ENCODE results near the gene LGALS9.

LGALS9 gene

DNA sequence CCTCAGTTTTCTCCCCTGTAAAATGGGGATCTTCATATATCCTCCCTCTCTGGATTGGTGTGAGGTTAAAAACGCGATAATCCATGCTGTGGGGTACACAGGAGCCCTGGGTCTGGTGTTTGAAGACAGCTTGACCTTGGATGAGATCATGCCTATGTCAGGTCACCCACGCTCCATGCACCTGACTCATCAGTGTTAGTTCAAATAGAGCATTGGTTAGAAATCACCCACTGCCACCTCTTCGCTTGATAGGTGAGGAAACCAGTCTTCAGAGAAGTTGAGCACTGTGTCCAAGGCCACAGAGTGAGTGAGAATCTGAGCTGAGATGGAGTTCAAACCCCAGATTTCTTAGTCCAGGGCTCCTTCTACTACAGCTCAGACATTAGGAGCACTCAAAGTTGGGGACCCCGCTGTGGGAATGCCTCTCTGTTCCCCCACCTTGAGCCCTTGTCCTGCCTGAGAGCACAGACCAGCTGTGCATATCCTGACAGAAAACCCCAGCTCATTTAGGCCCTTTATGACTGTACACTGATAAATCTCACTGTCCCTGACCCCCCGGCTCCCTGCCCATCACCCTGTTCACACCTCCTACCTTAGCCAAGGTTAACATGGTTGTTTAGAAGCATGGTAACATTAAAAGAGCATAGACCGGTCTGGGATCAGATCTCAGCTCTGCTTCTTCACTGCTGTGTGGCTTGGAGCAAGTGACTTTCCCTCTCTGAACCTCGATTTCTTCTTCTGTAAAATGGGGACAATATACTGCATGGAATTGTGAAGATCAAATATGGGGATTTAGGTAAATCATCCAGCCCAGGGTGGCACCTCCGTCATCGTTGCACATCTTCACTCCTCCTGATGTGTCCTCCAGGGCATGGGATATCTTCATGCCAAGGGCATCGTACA, 22.4 kb upstream of the LGALS9 start:
- H3K4me2 ChIP-seq (ENCODE audit: low read length), result no peak overlapping the region
- TF ChIP-seq, protein P1, sequence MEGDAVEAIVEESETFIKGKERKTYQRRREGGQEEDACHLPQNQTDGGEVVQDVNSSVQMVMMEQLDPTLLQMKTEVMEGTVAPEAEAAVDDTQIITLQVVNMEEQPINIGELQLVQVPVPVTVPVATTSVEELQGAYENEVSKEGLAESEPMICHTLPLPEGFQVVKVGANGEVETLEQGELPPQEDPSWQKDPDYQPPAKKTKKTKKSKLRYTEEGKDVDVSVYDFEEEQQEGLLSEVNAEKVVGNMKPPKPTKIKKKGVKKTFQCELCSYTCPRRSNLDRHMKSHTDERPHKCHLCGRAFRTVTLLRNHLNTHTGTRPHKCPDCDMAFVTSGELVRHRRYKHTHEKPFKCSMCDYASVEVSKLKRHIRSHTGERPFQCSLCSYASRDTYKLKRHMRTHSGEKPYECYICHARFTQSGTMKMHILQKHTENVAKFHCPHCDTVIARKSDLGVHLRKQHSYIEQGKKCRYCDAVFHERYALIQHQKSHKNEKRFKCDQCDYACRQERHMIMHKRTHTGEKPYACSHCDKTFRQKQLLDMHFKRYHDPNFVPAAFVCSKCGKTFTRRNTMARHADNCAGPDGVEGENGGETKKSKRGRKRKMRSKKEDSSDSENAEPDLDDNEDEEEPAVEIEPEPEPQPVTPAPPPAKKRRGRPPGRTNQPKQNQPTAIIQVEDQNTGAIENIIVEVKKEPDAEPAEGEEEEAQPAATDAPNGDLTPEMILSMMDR (IDR thresholded peaks at IDR 0.05; ENCODE audit: low read depth, low read length), result no peak
- no peak for TF ChIP-seq EZH2phosphoT487 (IDR thresholded peaks at IDR 0.05; ENCODE audit: low read depth)
- H3K36me3 ChIP-seq (replicated peaks; ENCODE audit: low read depth, low read length), result no peaks in the 10 kb centered on the region

DNA sequence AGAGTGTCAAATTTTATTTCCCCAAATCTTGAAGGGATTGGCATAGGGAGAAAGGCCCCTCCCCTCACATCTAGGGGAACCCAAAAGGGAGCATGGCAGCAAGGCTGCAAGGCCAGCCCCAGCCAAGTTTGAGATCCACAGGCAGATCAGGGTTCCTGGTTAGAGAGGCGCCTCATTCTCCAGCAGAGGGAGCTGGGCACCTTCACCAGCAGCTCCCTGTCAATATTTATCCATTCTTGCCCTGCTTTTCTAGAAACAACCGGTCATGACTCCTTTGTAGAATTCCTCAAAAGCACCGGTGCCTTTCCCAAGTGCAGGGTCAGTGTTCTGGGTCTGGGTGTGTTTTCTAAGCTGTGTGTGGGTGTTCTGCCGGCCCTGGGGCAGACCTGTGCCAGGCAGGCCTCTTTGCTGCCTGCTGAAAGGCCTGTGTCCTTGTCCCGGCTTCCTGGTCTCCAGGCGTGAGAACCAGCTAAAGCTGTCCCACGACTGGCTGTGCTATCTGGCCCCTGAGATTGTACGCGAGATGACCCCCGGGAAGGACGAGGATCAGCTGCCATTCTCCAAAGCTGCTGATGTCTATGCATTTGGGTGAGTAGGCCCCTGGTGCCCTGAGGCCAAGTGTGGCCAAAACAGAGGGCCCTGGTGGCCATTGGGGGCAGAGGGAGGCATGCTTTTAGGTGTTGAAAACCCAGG, 21.2 kb upstream of the LGALS9 start:
- TF ChIP-seq, protein P1 (IDR thresholded peaks at IDR 0.05; ENCODE audit: low read depth, low read length), result peak; percentile 75
- no peak for TF ChIP-seq EZH2phosphoT487 (IDR thresholded peaks at IDR 0.05; ENCODE audit: low read depth)
- Histone ChIP-seq H3K79me2 (ENCODE audit: low read length) (no peaks in the 10 kb centered on the region), H4K20me1 (ENCODE audit: insufficient read depth, low read length) (no peaks in the 10 kb centered on the region), H3K27ac (ENCODE audit: low read length) (no peak overlapping the region), H3K4me2 (ENCODE audit: low read length) (no peak overlapping the region), H2AFZ (ENCODE audit: low read depth, low read length) (no peak overlapping the region; the same call in 1 of the 2 replicates), H3K4me1 (ENCODE audit: low read length) (no peaks in the 10 kb centered on the region), H3K9ac (ENCODE audit: low read length) (no peak overlapping the region), H3K9me3 (ENCODE audit: insufficient read depth, low read length) (no peaks in the 10 kb centered on the region), H3K27me3 (ENCODE audit: low read depth, low read length) (no peaks in the 10 kb centered on the region), H3K4me3 (ENCODE audit: low read length) (no peak overlapping the region), H3K36me3 (replicated peaks; ENCODE audit: low read depth, low read length) (no peaks in the 10 kb centered on the region)

More for the DNA sequence above, 22.4 kb upstream of the LGALS9 start:
- H2AFZ ChIP-seq (ENCODE audit: low read depth, low read length), result no peak overlapping the region
- H3K4me3 ChIP-seq (ENCODE audit: low read length), result no peak overlapping the region
- no peaks in the 10 kb centered on the region for H3K4me1 ChIP-seq (ENCODE audit: low read length)
- H3K79me2 ChIP-seq (ENCODE audit: low read length), result no peaks in the 10 kb centered on the region
- H4K20me1 ChIP-seq (ENCODE audit: insufficient read depth, low read length), result no peaks in the 10 kb centered on the region
- no peak overlapping the region for H3K9ac ChIP-seq (ENCODE audit: low read length)
- no peak overlapping the region for H3K27ac ChIP-seq (ENCODE audit: low read length)
- H3K9me3 ChIP-seq (ENCODE audit: insufficient read depth, low read length), result no peaks in the 10 kb centered on the region
- H3K27me3 ChIP-seq (ENCODE audit: low read depth, low read length), result no peaks in the 10 kb centered on the region

DNA sequence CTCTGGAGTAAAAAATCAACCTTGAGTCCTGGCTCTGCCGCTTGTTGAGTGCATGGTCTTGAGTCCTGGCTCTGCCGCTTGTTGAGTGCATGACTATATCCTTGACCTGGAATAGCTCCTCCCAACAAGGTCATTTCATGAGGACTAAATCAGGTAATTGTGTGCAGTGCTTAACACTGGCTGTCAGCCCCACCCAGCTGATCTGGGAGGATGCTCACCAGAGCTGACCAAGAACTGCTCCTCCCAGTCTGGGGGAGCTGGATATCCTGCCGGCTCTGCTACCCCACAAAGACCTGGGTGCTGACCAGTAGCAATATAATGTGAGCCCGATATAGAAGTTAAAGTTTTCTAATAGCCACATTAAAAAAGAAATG, 20.7 kb upstream of the LGALS9 start:
- no peak overlapping the region for H2AFZ ChIP-seq (ENCODE audit: low read depth, low read length)
- H3K27me3 ChIP-seq (ENCODE audit: low read depth, low read length), result 0 out of 2 replicates have a peak, but pooled peaks cover 3% of the 10 kb centered on the region
- TF ChIP-seq, protein P1 (IDR thresholded peaks at IDR 0.05; ENCODE audit: low read depth, low read length), result no peak
- no peak for TF ChIP-seq EZH2phosphoT487 (IDR thresholded peaks at IDR 0.05; ENCODE audit: low read depth)
- H3K4me3 ChIP-seq (ENCODE audit: low read length), result no peak overlapping the region
- no peak overlapping the region for H3K4me2 ChIP-seq (ENCODE audit: low read length)
- H3K36me3 ChIP-seq (replicated peaks; ENCODE audit: low read depth, low read length), result no peaks in the 10 kb centered on the region
- no peaks in the 10 kb centered on the region for H3K9me3 ChIP-seq (ENCODE audit: insufficient read depth, low read length)
- H3K79me2 ChIP-seq (ENCODE audit: low read length), result no peaks in the 10 kb centered on the region
- no peaks in the 10 kb centered on the region for H4K20me1 ChIP-seq (ENCODE audit: insufficient read depth, low read length)
- no peak overlapping the region for H3K9ac ChIP-seq (ENCODE audit: low read length)
- H3K4me1 ChIP-seq (ENCODE audit: low read length), result no peaks in the 10 kb centered on the region
- H3K27ac ChIP-seq (ENCODE audit: low read length), result no peak overlapping the region

DNA sequence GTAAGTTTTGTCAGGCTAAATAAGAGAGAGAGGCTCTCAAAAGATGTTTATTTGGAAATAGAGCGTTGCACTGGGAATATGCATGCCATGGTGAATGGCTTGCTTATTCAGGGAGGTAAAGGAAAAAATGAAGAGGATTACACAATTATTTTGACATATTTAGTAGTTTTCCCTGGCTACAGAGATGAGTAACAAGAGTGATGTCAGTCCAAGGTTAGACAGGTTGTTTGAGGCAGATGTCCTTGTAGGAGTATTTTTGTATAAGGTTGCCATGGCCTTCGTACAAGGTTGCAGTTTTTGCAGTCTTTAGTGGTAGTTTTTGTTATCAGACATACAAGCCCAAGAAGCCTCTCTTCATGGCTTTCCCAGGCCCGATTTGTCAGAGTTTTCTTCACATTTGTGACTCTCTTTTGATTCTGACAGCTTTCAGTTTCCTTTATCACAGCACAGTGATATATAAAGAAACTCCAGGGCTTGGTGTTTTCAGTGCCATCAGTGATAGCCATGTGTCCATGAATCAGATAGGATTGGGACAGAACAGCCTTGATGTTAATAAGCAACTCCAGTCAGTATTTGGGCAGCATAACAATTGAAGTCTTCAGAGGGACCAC, 18.7 kb upstream of the LGALS9 start:
- no peak overlapping the region for H3K4me2 ChIP-seq (ENCODE audit: low read length)
- H3K27me3 ChIP-seq (ENCODE audit: low read depth, low read length), result 0 out of 2 replicates have a peak, but pooled peaks cover 4% of the 10 kb centered on the region
- H3K9ac ChIP-seq (ENCODE audit: low read length), result no peak overlapping the region
- no peaks in the 10 kb centered on the region for H3K36me3 ChIP-seq (replicated peaks; ENCODE audit: low read depth, low read length)
- H3K27ac ChIP-seq (ENCODE audit: low read length), result no peak overlapping the region
- H3K79me2 ChIP-seq (ENCODE audit: low read length), result no peaks in the 10 kb centered on the region
- TF ChIP-seq, protein P1 (IDR thresholded peaks at IDR 0.05; ENCODE audit: low read depth, low read length), result no peak
- TF ChIP-seq EZH2phosphoT487 (IDR thresholded peaks at IDR 0.05; ENCODE audit: low read depth), result no peak
- H3K4me3 ChIP-seq (ENCODE audit: low read length), result no peak overlapping the region
- H3K4me1 ChIP-seq (ENCODE audit: low read length), result peaks cover 7% of the 10 kb centered on the region
- no peaks in the 10 kb centered on the region for H4K20me1 ChIP-seq (ENCODE audit: insufficient read depth, low read length)
- H3K9me3 ChIP-seq (ENCODE audit: insufficient read depth, low read length), result no peaks in the 10 kb centered on the region
- H2AFZ ChIP-seq (ENCODE audit: low read depth, low read length), result no peak overlapping the region
